ENCODE results near the gene PHLDB2. TPM values are rescaled to one million over a fixed set of nuclear protein-coding genes. Genes with fewer than 3 reads are reported as not detected.

Gene PHLDB2
- polyA plus RNA-seq, 1 experiment = 15.9 TPM

- TF ChIP-seq CTCF (IDR thresholded peaks at IDR 0.05; ENCODE audit: low read depth, low read length) = no peak
- POLR2A ChIA-PET = no interaction called here
- DNase-seq (ENCODE audit: low read depth, low spot score) = no peak
These were observed 98.1 kb downstream of the PHLDB2 start for GRCh38 chr3:111956995-111957734.

GRCh38 chr3:111961461-111962164, 102.5 kb downstream of the PHLDB2 start:
- no peak for DNase-seq (ENCODE audit: low read depth, low spot score)

More at GRCh38 chr3:111956995-111957734, 98.1 kb downstream of the PHLDB2 start:
- Histone ChIP-seq H3K27ac (ENCODE audit: low read depth, low read length) (no peak overlapping the region), H3K4me3 (ENCODE audit: low read depth, low read length) (no peak overlapping the region), H3K9me3 (ENCODE audit: control insufficient read depth, insufficient read depth, low read length) (no peaks in the 10 kb centered on the region), H3K27me3 (ENCODE audit: control insufficient read depth, insufficient read depth, low read length) (no peaks in the 10 kb centered on the region)
- CTCF ChIA-PET = interaction anchor here (0.6 to 5.3 kb wide), 3 partner anchors 11 to 240 kb away, joined by 3 to 37 read pairs (median 25); no protein-coding TSS in a partner anchor

GRCh38 chr3:111963424-111963823, 104.4 kb downstream of the PHLDB2 start:
- H3K27ac ChIP-seq (ENCODE audit: low read depth, low read length) = no peak overlapping the region
- no peak for TF ChIP-seq CTCF (IDR thresholded peaks at IDR 0.05; ENCODE audit: low read depth, low read length)
- H3K4me3 ChIP-seq (ENCODE audit: low read depth, low read length) = no peak overlapping the region
- CTCF ChIA-PET = interaction anchor here (0.6 to 12.9 kb wide), 5 partner anchors 68 to 294 kb away, joined by 3 to 276 read pairs (median 7); no protein-coding TSS in a partner anchor
- POLR2A ChIA-PET = interaction anchor here (0.6 kb wide), 1 partner anchor 15 kb away, joined by 3 read pairs; no protein-coding TSS in a partner anchor
- no peak for DNase-seq (ENCODE audit: low read depth, low spot score)
- H3K9me3 ChIP-seq (ENCODE audit: control insufficient read depth, insufficient read depth, low read length) = no peaks in the 10 kb centered on the region
- no peaks in the 10 kb centered on the region for H3K27me3 ChIP-seq (ENCODE audit: control insufficient read depth, insufficient read depth, low read length)

More at GRCh38 chr3:111961461-111962164, 102.5 kb downstream of the PHLDB2 start:
- Histone ChIP-seq H3K27ac (ENCODE audit: low read depth, low read length) (no peak overlapping the region), H3K4me3 (ENCODE audit: low read depth, low read length) (no peak overlapping the region), H3K27me3 (ENCODE audit: control insufficient read depth, insufficient read depth, low read length) (no peaks in the 10 kb centered on the region), H3K9me3 (ENCODE audit: control insufficient read depth, insufficient read depth, low read length) (no peaks in the 10 kb centered on the region)
- ChIA-PET CTCF (interaction anchor here (1.4 to 12.9 kb wide), 4 partner anchors 66 to 384 kb away, joined by 3 to 276 read pairs (median 8); no protein-coding TSS in a partner anchor), POLR2A (no interaction called here)
- no peak for TF ChIP-seq CTCF (IDR thresholded peaks at IDR 0.05; ENCODE audit: low read depth, low read length)

- TF ChIP-seq CTCF (IDR thresholded peaks at IDR 0.05; ENCODE audit: low read depth, low read length) = no peak
- no peak overlapping the region for H3K27ac ChIP-seq (ENCODE audit: low read depth, low read length)
- DNase-seq (ENCODE audit: low read depth, low spot score) = no peak
- ChIA-PET POLR2A (no interaction called here), CTCF (interaction anchor here (1.0 to 12.9 kb wide), 10 partner anchors 13 to 387 kb away, joined by 3 to 276 read pairs (median 9); partner anchors contain the start of gene ABHD10)
- no peaks in the 10 kb centered on the region for H3K9me3 ChIP-seq (ENCODE audit: control insufficient read depth, insufficient read depth, low read length)
- no peaks in the 10 kb centered on the region for H3K27me3 ChIP-seq (ENCODE audit: control insufficient read depth, insufficient read depth, low read length)
- no peak overlapping the region for H3K4me3 ChIP-seq (ENCODE audit: low read depth, low read length)
These were observed 106.4 kb downstream of the PHLDB2 start for GRCh38 chr3:111965484-111965883.
